HepG2 (cell line): ENCODE data around the gene GNAI2. TPM values are rescaled to one million over a fixed set of nuclear protein-coding genes. Genes with fewer than 3 reads are reported as not detected.

Experiments used
- HNRNPH1 ChIP-seq: fragments of 200-400 bp; formaldehyde crosslinking; optimal IDR thresholded peaks from 2 replicates; pipeline ENCODE3; 2017; ENCODE audit warnings: mild to moderate bottlenecking, low read depth, low read length
- KDM2A ChIP-seq: sonication (generic); formaldehyde crosslinking; IDR thresholded peaks from 2 replicates; pipeline ENCODE4 v1.4.0; 2020; ENCODE audit warnings: low read depth, missing genetic modification reagents, borderline replicate concordance
- RBM22 ChIP-seq: fragments of 200-400 bp; formaldehyde crosslinking; optimal IDR thresholded peaks from 2 replicates; pipeline ENCODE3; 2017; ENCODE audit warnings: mild to moderate bottlenecking, low read length, moderate library complexity
- SALL1 ChIP-seq: sonication (generic); formaldehyde crosslinking; IDR thresholded peaks from 2 replicates; pipeline ENCODE4 v1.8.0; 2022; ENCODE audit warnings: mild to moderate bottlenecking, missing genetic modification reagents
- TARDBP ChIP-seq: sonication (generic); formaldehyde crosslinking; IDR thresholded peaks from 2 replicates; pipeline ENCODE4 v1.8.0; 2022; ENCODE audit warnings: mild to moderate bottlenecking, missing genetic modification reagents
- ZFP37 ChIP-seq: sonication (generic); formaldehyde crosslinking; IDR thresholded peaks from 2 replicates; pipeline ENCODE4 v1.4.0; 2020; ENCODE audit warnings: missing genetic modification reagents, borderline replicate concordance
- polyA plus RNA-seq, 8 experiments: library from polyadenylated mRNA; depleted of rRNA in 3 of 8; stranded (reverse) in 7 of 8; unstranded in 1 of 8; fragments of >200 nt; fragmentation: Illumina TruSeq in 4 of 8; extraction: Trizol in 4 of 8; gene quantifications; 2 replicates each; pipeline versions ENCODE4 v1.2.1 to v1.2.3, GENCODE V29; 2011 to 2016; ENCODE audit warnings: low read depth in 4 of 8, missing spikeins in 1 of 8, mixed read lengths in 1 of 8; ENCODE audit not compliant: insufficient read depth in 1 of 8
- total RNA-seq, 5 experiments: library from RNA; depleted of rRNA; stranded (reverse); fragments of >200 nt; fragmentation: Illumina TruSeq; extraction: Trizol; gene quantifications; 2 replicates each; pipeline ENCODE4 v1.2.3, GENCODE V29; 2016; ENCODE audit warnings: low read depth in 1 of 5
- TF ChIP-seq, protein P1 (sequence below): sonication (generic); formaldehyde crosslinking; IDR thresholded peaks from 2 replicates; pipeline ENCODE4 v1.4.0; 2020; ENCODE audit warnings: low read depth, mild to moderate bottlenecking, missing genetic modification reagents
- TF ChIP-seq, protein P2 (sequence below): sonication (generic); formaldehyde crosslinking; IDR thresholded peaks from 2 replicates; pipeline ENCODE4 v1.8.0; 2022; ENCODE audit warnings: mild to moderate bottlenecking, missing genetic modification reagents, moderate library complexity
- TF ChIP-seq, protein P3 (sequence below): sonication (generic); formaldehyde crosslinking; IDR thresholded peaks from 2 replicates; pipeline ENCODE4 v1.4.0; 2020; ENCODE audit warnings: mild to moderate bottlenecking, missing genetic modification reagents
- TF ChIP-seq, protein P4 (sequence below): IDR thresholded peaks from 2 replicates; pipeline ENCODE4 v1.6.1; 2016; ENCODE audit warnings: low read depth, control low read depth

Gene GNAI2
- total and polyA plus RNA-seq, 2 of the 13 experiments (the other 11 are each of a cell fraction or from before 2014, with no cell fraction given) = 51.1 to 66.2 TPM

DNA sequence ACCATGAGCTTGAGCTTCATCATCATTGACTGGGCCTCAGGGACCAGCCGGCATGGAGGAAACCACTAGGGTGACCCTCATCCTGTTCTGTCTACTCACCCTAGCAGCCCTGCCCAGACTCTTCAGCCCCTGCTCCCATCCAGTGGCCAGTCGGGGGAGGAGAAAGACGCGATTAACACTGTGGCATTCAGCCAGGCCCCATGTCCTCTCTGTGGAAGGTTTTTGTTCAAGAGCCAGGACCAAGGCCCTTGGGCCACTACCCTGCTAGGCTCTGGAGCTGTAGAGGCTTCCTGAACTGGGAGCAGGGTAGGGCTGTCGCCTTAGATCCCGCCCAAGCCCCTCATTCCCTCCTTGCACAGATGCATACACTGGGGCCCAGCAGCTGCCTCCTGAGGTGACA, 15.9 kb upstream of the GNAI2 start (continued):
- no peak for TF ChIP-seq KDM2A
- no peak for TF ChIP-seq TARDBP (CRISPR knock-in tag)
- TF ChIP-seq SALL1 (CRISPR knock-in tag) = 0 out of 2 replicates have a peak, but pooled peaks have one; percentile 31
- no peak for TF ChIP-seq RBM22
- TF ChIP-seq, protein P1, sequence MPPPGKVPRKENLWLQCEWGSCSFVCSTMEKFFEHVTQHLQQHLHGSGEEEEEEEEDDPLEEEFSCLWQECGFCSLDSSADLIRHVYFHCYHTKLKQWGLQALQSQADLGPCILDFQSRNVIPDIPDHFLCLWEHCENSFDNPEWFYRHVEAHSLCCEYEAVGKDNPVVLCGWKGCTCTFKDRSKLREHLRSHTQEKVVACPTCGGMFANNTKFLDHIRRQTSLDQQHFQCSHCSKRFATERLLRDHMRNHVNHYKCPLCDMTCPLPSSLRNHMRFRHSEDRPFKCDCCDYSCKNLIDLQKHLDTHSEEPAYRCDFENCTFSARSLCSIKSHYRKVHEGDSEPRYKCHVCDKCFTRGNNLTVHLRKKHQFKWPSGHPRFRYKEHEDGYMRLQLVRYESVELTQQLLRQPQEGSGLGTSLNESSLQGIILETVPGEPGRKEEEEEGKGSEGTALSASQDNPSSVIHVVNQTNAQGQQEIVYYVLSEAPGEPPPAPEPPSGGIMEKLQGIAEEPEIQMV (CRISPR knock-in tag) = no peak
- TF ChIP-seq, protein P2, sequence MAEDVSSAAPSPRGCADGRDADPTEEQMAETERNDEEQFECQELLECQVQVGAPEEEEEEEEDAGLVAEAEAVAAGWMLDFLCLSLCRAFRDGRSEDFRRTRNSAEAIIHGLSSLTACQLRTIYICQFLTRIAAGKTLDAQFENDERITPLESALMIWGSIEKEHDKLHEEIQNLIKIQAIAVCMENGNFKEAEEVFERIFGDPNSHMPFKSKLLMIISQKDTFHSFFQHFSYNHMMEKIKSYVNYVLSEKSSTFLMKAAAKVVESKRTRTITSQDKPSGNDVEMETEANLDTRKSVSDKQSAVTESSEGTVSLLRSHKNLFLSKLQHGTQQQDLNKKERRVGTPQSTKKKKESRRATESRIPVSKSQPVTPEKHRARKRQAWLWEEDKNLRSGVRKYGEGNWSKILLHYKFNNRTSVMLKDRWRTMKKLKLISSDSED (CRISPR knock-in tag) = no peak
- TF ChIP-seq, protein P3, sequence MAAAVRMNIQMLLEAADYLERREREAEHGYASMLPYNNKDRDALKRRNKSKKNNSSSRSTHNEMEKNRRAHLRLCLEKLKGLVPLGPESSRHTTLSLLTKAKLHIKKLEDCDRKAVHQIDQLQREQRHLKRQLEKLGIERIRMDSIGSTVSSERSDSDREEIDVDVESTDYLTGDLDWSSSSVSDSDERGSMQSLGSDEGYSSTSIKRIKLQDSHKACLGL (CRISPR knock-in tag) = peak; percentile 33; the same call in 1 of the 2 replicates
- no peak for TF ChIP-seq ZFP37
- TF ChIP-seq HNRNPH1 = no peak
- TF ChIP-seq, protein P4, sequence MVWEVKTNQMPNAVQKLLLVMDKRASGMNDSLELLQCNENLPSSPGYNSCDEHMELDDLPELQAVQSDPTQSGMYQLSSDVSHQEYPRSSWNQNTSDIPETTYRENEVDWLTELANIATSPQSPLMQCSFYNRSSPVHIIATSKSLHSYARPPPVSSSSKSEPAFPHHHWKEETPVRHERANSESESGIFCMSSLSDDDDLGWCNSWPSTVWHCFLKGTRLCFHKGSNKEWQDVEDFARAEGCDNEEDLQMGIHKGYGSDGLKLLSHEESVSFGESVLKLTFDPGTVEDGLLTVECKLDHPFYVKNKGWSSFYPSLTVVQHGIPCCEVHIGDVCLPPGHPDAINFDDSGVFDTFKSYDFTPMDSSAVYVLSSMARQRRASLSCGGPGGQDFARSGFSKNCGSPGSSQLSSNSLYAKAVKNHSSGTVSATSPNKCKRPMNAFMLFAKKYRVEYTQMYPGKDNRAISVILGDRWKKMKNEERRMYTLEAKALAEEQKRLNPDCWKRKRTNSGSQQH (CRISPR knock-in tag) = no peak
